Non-pigmented ciliary epithelial cell (primary cell): ENCODE data around the gene CARMIL1.

ENCODE experiments used
- DNase-seq: peaks from one replicate; pipeline ENCODE4 v3.0.0-alpha.2; 2010; ENCODE audit warnings: low read depth

Gene CARMIL1

GRCh38 chr6:25619217-25619616 is 340.0 kb downstream of the CARMIL1 start:
- no peak for DNase-seq

- DNase-seq, result no peak
These were observed 341.2 kb downstream of the CARMIL1 start for GRCh38 chr6:25620391-25620790.

- no peak for DNase-seq
These were observed 343.9 kb downstream of the CARMIL1 start for GRCh38 chr6:25623065-25623464.

GRCh38 chr6:25623879-25624278 is 344.7 kb downstream of the CARMIL1 start:
- DNase-seq, result no peak

GRCh38 chr6:25627001-25627400 is 347.8 kb downstream of the CARMIL1 start:
- DNase-seq, result no peak

GRCh38 chr6:25628471-25629197 is 349.5 kb downstream of the CARMIL1 start:
- DNase-seq, result no peak

- DNase-seq, result no peak
These were observed 350.0 kb downstream of the CARMIL1 start for GRCh38 chr6:25629198-25629576.

GRCh38 chr6:25630508-25631278 is 351.5 kb downstream of the CARMIL1 start:
- no peak for DNase-seq

GRCh38 chr6:25635886-25636317 is 356.7 kb downstream of the CARMIL1 start:
- no peak for DNase-seq

- DNase-seq, result no peak
These were observed 358.0 kb downstream of the CARMIL1 start for GRCh38 chr6:25637211-25637610.

GRCh38 chr6:25637960-25638434 is 358.8 kb downstream of the CARMIL1 start:
- DNase-seq, result no peak

GRCh38 chr6:25639653-25640052 is 360.5 kb downstream of the CARMIL1 start:
- DNase-seq, result no peak

- DNase-seq, result no peak
These were observed 361.3 kb downstream of the CARMIL1 start for GRCh38 chr6:25640446-25640845.

- DNase-seq, result no peak
These were observed 361.7 kb downstream of the CARMIL1 start for GRCh38 chr6:25640891-25641290.

- DNase-seq, result no peak
These were observed 362.2 kb downstream of the CARMIL1 start for GRCh38 chr6:25641377-25641776.

GRCh38 chr6:25641940-25642666 is 362.9 kb downstream of the CARMIL1 start:
- DNase-seq, result no peak

GRCh38 chr6:25642667-25643328 is 363.6 kb downstream of the CARMIL1 start:
- DNase-seq, result no peak

GRCh38 chr6:25645916-25646315 is 366.7 kb downstream of the CARMIL1 start:
- DNase-seq, result no peak

- DNase-seq, result no peak
These were observed 370.4 kb downstream of the CARMIL1 start for GRCh38 chr6:25649611-25650010.

GRCh38 chr6:25652007-25652515 is 372.9 kb downstream of the CARMIL1 start, which contains the start of gene SCGN:
Gene SCGN (plus strand): TSS chr6:25652215. CDS start chr6:25652404, 189 bp downstream.
- DNase-seq, result peak; percentile 10

GRCh38 chr6:25655723-25656122 is 376.5 kb downstream of the CARMIL1 start:
- DNase-seq, result no peak
